Upper lobe of left lung (tissue), 6 donors: Measurements from ENCODE around the gene ERI3. TPM values are rescaled to one million over a fixed set of nuclear protein-coding genes. Genes with fewer than 3 reads are reported as not detected.

ENCODE experiments used
- ATAC-seq, 2 donors: fragments of 200-7000 bp; cut with Tn5 transposase; one replicate each; pipeline ENCODE4 v1.9.1; 2022; ENCODE audit warnings: mild to moderate bottlenecking in 2 of 2, moderate library complexity in 2 of 2; ENCODE audit not compliant: low FRiP score in 2 of 2
- DNase-seq, 2 donors: peaks; one replicate each; pipeline ENCODE4 v3.0.0-alpha.2; 2019 to 2020
- H3K27ac ChIP-seq, 4 donors: fragments of 200-600 bp; sonication (generic); one replicate each; pipeline ENCODE4 v1.5.1; 2016 to 2019
- H3K27me3 ChIP-seq, 4 donors: fragments of 200-600 bp; sonication (generic); one replicate each; pipeline ENCODE4 v1.5.1; 2017 to 2019
- H3K36me3 ChIP-seq, 4 donors: fragments of 200-600 bp; sonication (generic); one replicate each; pipeline ENCODE4 v1.5.1; 2016 to 2019
- H3K4me1 ChIP-seq, 4 donors: fragments of 200-600 bp; sonication (generic); one replicate each; pipeline ENCODE4 v1.5.1; 2018 to 2019
- H3K4me3 ChIP-seq, 4 donors: fragments of 200-600 bp; sonication (generic); one replicate each; pipeline ENCODE4 v1.5.1; 2017 to 2019; ENCODE audit warnings: mild to moderate bottlenecking in 2 of 4, moderate library complexity in 1 of 4
- H3K9me3 ChIP-seq, 4 donors: fragments of 200-600 bp; sonication (generic); one replicate each; pipeline ENCODE4 v1.5.1; 2018 to 2019
- CTCF ChIP-seq, 6 experiments: fragments of 450-650 bp in 4 of 6; fragments of 200-600 bp in 2 of 6; sonication (generic) in 2 of 6; IDR thresholded peaks; one replicate each; pipeline ENCODE4 v1.5.1; 2016 to 2019; ENCODE audit warnings: antibody characterized with exemption in 6 of 6
- EP300 ChIP-seq, 4 donors: sonication (generic); formaldehyde crosslinking; IDR thresholded peaks; one replicate each; pipeline ENCODE4 v1.5.1; 2017; ENCODE audit warnings: antibody characterized with exemption in 4 of 4, control low read depth in 2 of 4
- POLR2A ChIP-seq, 4 donors: fragments of 450-650 bp; IDR thresholded peaks; one replicate each; pipeline ENCODE4 v1.5.1; 2016 to 2017; ENCODE audit warnings: antibody characterized with exemption in 4 of 4, mild to moderate bottlenecking in 2 of 4
- POLR2AphosphoS5 ChIP-seq, 2 donors: sonication (generic); formaldehyde crosslinking; IDR thresholded peaks; one replicate each; pipeline ENCODE4 v1.5.1; 2017; ENCODE audit warnings: antibody characterized with exemption in 2 of 2
- WGBS, 2 donors: methylation state at CpG; one replicate each; pipeline ENCODE4 v1.1.5; 2017 to 2018; 5-methylcytosine and 5-hydroxymethylcytosine counted together
- total RNA-seq, 6 donors: library from RNA; depleted of rRNA in 4 of 6; stranded (reverse); fragments of >200 nt in 4 of 6; gene quantifications; one replicate each; pipeline versions ENCODE4 v1.1.0 to v1.2.1, GENCODE V29; 2016 to 2021
- donor health status: DM: no; HTN: no; CAD: no; lungs with moderate emphysema.
- donor health status: DM: no; HTN: yes; CAD: no; lungs with severe emphysema.

Gene ERI3
- total RNA-seq, 6 donors from 2014 or later = 27.0 to 43.7 (median 39.3) TPM

- Histone ChIP-seq H3K4me1 (peaks cover 0 to 13% (median 8%) of the 10 kb centered on the region in 4 donors), H3K9me3 (no peaks in the 10 kb centered on the region), H3K27ac (no peak overlapping the region), H3K4me3 (no peak overlapping the region), H3K27me3 (no peaks in the 10 kb centered on the region), H3K36me3 (peaks cover 0 to 6% (median 1%) of the 10 kb centered on the region in 4 donors)
- WGBS, 2 donors = 76 to 81% methylated on average over 10 of the region's 10 CpGs
- no peak for ATAC-seq
- TF ChIP-seq CTCF (IDR thresholded peaks at IDR 0.05) (no peak), POLR2A (IDR thresholded peaks at IDR 0.05) (no peak), POLR2AphosphoS5 (IDR thresholded peaks at IDR 0.05) (no peak), EP300 (IDR thresholded peaks at IDR 0.05) (no peak)
- no peak for DNase-seq
These were observed 98.1 kb downstream of the ERI3 start for GRCh38 chr1:44256762-44257554.

- no peaks in the 10 kb centered on the region for H3K9me3 ChIP-seq
- 91 to 92% methylated on average over 4 of the region's 4 CpGs for WGBS, 2 donors
- TF ChIP-seq CTCF (IDR thresholded peaks at IDR 0.05) (no peak), EP300 (IDR thresholded peaks at IDR 0.05) (no peak), POLR2A (IDR thresholded peaks at IDR 0.05) (no peak), POLR2AphosphoS5 (IDR thresholded peaks at IDR 0.05) (no peak)
- ATAC-seq (no peak), DNase-seq (no peak)
- no peak overlapping the region for H3K27ac ChIP-seq
- no peaks in the 10 kb centered on the region for H3K27me3 ChIP-seq
- H3K36me3 ChIP-seq = peaks cover 0 to 6% (median 1%) of the 10 kb centered on the region in 4 donors
- no peak overlapping the region for H3K4me3 ChIP-seq
- no peaks in the 10 kb centered on the region for H3K4me1 ChIP-seq
These were observed 100.6 kb downstream of the ERI3 start for GRCh38 chr1:44254392-44254910.

GRCh38 chr1:44251989-44252671 lies 102.9 kb downstream of the ERI3 start:
- Histone ChIP-seq H3K9me3 (no peaks in the 10 kb centered on the region), H3K27me3 (no peaks in the 10 kb centered on the region), H3K36me3 (peaks cover 0 to 15% (median 1%) of the 10 kb centered on the region in 4 donors), H3K4me3 (no peak overlapping the region), H3K27ac (no peak overlapping the region), H3K4me1 (no peaks in the 10 kb centered on the region)
- DNase-seq (peak in 1 of 2 donors; percentile 69), ATAC-seq (no peak)
- TF ChIP-seq POLR2AphosphoS5 (IDR thresholded peaks at IDR 0.05) = no peak
- no peak for TF ChIP-seq POLR2A (IDR thresholded peaks at IDR 0.05)
- no peak for TF ChIP-seq CTCF (IDR thresholded peaks at IDR 0.05)
- no peak for TF ChIP-seq EP300 (IDR thresholded peaks at IDR 0.05)
- WGBS, 2 donors = 97 to 98% methylated on average over 19 to 23 of the region's 23 CpGs

GRCh38 chr1:44251486-44251885 lies 103.6 kb downstream of the ERI3 start:
- H3K27ac ChIP-seq = no peak overlapping the region
- ATAC-seq = no peak
- H3K27me3 ChIP-seq = no peaks in the 10 kb centered on the region
- TF ChIP-seq POLR2A (IDR thresholded peaks at IDR 0.05) = no peak
- TF ChIP-seq POLR2AphosphoS5 (IDR thresholded peaks at IDR 0.05) = no peak
- no peak for TF ChIP-seq EP300 (IDR thresholded peaks at IDR 0.05)
- no peak for TF ChIP-seq CTCF (IDR thresholded peaks at IDR 0.05)
- WGBS, 2 donors = 76 to 95% methylated on average over 1 of the region's 1 CpG
- peaks cover 0 to 12% (median under 1%) of the 10 kb centered on the region in 4 donors for H3K36me3 ChIP-seq
- no peak overlapping the region for H3K4me3 ChIP-seq
- no peak for DNase-seq
- H3K9me3 ChIP-seq = no peaks in the 10 kb centered on the region
- H3K4me1 ChIP-seq = no peaks in the 10 kb centered on the region
